NCI-H2171 treated with DMSO at 0.1 percent for 48 hours (cell line): ENCODE measurements around the gene NEAT1.

Experiments
- DNase-seq: peaks from one replicate; lab custom pipeline; 2025; lab: John Stamatoyannopoulos, UW

The NEAT1 gene

GRCh38 chr11:65433657-65434056 is 11.1 kb downstream of the NEAT1 start:
- DNase-seq = no peak

DNA sequence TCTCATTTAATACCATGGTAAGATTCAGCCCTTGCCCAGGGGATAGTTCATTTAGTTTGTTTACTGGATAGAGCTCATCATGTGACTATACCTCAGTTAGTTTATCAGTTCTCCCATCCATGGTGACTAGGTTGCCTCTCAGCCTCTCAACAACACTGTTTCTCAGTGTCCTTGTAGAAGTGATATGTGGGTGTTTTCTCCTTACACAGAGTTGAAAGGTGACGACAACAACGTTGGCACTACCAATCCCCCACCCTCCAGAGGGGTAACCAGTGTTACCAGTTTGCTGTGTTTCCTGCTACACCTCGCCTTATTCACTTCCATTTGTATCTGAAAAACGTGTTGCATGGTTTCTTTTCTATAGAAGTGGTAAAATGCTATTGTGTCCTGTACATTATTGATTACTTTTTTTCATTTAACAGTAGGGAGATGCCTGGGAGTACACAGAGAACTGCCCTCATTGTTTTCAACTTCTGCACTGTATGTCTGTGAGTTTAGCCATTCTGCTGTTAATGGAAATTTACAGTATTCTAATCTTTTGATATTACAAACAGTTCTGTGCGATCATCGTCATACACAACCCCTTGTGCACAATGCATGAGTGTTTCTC is 11.6 kb downstream of the NEAT1 start:
- no peak for DNase-seq

DNA sequence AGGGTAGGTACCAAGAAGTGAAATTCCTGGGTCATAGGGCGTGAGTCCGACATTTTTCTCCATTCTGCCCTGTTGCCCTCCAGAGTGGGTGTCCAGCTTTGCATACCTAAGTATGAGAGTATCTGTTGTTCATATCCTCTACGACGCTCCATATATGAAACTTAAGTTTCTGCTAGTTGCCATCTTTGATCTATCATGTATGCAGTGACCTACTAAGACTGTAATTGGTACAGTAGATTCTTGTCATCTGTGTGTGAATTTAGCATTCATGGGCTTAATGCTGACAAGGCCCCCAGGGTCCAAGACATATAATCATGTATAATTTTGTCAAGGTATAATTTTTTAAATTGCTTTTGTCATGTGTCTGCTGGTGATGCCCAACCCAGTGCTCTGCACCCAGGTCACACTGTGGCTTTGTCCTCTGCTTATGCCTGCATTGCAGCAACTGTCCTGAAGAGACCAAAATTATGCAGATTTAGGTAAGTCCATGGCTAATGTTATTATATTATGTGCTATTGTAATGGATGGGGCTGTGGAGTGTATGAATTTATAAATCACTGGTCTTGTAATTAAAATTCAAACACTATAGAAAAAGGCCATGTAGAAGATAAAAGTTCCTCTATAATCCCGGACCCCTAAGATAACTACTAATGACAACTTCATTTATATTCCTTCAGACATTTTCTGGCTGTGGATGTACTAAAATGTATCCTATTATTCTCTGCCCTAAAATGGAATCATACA is 12.2 kb downstream of the NEAT1 start:
- no peak for DNase-seq

- DNase-seq = no peak
These were observed 12.9 kb downstream of the NEAT1 start for GRCh38 chr11:65435411-65435931.

DNA sequence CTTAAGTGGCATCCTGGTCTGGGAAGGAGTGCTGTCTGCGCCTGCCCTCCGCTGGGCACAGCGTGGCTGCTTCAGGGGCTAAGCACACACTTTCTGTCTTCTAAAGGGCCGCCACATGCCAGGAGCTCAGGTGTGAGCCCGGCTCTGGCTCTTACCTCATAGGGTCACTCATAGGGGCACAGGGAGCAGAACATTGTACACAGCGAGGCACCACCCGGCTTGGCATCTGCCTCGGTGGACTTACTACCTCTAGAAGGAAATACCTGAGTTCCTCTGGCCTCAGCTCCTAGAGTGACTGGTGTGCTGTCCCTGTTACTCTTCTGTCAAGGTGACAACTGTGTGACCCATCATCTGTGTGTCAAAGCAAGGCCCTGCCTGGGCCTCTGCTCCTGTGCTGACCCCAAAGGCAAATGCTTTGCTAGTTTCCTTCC is 13.4 kb downstream of the NEAT1 start:
- DNase-seq = no peak

- no peak for DNase-seq
These were observed 13.9 kb downstream of the NEAT1 start for GRCh38 chr11:65436412-65437032.

DNA sequence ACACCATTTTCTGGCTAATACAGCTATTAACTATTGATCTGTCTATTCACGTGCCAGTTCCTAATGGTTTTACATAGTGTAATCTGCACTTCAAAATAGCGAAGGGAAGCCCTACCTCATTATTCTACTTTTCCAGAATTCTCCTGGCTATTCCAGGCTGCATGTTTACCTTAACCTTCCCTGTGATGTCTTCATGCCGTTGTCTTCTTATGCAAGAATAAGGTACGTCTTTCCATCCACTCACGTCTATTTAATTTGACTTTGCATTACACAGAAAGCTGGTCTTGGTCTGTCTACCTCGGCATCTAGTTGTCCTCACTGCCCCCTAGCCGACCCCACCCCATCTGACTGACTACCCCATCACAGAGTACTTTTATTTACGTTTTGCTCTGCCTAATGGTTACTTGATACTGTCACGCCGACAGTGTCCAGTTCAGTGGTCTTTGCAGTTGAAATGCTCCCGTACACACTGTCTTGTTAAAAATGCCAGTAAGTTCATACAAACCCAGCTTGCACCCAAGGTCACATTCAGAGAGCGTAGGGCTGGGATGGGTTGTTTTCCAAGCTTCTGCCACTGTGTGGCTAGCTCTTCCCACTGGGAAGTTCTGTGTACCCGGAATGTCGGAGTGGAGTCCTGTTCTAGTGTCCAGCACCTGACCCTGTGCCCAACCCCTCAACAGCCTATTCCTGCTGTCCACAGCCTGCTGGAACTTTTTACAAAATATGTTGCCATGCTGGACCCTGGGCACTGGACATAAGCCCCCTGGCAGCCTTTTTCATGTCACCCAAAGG is 15.0 kb downstream of the NEAT1 start:
- DNase-seq = no peak

GRCh38 chr11:65438257-65439151 is 15.9 kb downstream of the NEAT1 start:
- peak; percentile 73 for DNase-seq

DNA sequence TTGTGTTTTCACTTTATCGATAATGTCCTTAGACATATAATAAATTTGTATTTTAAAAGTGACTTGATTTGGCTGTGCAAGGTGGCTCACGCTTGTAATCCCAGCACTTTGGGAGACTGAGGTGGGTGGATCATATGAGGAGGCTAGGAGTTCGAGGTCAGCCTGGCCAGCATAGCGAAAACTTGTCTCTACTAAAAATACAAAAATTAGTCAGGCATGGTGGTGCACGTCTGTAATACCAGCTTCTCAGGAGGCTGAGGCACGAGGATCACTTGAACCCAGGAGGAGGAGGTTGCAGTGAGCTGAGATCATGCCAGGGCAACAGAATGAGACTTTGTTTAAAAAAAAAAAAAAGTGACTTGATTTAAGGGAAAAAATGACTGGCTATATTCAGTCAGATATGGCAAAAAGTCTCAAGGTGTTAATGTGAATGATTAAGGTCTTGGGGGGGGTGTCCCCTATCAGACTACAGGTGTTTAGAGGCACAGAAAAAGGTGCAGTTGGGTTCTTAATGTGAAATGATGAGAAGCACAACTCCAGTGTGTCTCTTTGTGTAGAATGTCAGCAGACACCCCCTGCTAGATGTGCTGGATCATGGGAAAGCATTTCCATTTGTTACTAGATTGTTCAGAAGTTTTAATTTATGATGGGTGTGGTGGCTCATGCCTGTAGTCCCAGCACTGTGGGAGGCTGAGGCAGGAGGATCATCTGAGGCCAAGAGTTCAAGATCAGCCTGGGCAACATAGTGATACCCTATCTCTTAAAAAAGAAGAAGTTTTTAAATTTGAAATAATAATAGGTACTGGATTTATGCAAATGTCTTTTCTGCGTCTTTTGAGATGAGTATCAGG is 17.0 kb downstream of the NEAT1 start:
- no peak for DNase-seq

DNA sequence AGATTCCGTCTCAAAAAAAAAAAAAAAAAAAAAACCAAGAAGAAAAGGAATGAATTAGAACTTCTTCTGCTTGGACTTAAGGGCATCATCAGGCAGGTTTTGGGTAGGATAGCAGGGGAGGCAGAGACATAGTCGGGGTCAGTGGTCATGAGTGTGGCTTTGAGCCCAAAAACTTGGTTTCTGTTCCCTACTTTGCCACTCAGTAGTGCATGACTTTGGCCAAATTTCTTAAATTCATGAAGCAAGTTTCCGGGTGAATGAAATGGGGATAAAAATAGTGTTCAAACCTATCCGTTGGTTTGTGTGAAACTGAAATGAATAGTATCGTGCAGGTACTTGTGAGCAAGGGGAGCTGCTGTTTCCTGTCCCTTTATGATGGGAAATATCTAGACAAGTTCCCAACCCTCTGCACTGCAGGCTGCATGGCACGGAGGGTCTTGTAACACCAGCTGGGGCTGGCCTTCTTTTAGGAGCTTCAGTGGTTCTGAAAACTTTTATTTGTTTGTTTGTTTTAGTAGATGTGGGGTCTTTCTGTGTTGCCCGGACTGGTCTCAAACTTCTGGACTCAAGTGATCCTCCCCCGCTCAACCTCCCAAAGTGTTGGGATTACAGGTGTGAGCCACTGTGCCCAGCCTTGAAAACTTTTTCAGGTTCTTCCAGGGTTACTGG is 18.4 kb downstream of the NEAT1 start:
- no peak for DNase-seq

- no peak for DNase-seq
These were observed 20.3 kb downstream of the NEAT1 start for GRCh38 chr11:65442842-65443331.

DNA sequence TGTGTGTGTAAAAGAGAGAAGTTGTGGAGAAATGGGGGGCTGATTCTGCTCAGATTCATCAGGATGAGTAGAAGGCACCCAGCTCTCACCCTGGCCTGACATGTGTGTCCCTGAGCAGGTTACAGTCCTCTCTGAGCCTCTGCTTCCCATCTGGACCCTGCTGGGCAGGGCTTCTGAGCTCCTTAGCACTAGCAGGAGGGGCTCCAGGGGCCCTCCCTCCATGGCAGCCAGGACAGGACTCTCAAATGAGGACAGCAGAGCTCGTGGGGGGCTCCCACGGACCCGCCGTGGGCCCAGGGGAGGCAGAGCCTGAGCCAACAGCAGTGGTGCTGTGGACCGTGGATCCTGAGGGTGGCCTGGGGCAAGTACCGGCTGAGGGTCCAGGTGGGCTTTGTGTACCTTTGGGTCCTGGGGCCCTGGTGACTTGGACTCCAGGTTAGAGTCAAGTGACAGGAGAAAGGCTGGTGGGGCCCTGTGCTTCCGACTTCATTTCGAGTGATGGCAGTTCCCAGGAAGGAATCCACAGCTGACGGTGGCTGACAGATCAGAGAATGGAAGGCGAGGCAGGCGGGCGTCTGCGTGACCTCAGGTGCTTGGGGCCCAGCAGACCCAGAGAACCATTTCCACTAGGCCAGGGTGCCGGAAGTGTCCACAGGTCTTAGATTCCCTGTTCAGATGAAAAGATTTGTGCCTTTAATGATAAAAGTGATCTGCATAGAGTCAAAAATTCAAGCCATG is 21.9 kb downstream of the NEAT1 start:
- no peak for DNase-seq

DNA sequence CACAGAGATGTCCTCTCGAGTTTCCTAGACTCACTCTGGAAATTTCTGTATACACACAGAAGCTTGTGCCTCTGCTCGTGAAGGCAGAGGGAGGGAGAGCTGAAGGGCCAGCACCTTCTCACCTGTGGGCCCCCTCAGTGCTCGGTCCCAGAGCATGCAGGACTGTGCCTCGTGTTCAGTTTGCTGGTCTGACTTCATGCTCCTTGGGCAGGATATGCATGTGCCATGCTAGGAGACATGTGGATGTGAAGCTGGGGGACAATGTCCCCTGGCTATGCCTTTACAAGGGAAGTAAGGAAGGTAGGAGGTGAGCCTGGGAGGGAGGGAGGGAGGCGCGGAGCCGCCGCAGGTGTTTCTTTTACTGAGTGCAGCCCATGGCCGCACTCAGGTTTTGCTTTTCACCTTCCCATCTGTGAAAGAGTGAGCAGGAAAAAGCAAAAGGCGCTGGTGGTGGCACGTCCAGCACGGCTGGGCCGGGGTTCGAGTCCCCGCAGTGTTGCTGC is 22.6 kb downstream of the NEAT1 start:
- no peak for DNase-seq

DNA sequence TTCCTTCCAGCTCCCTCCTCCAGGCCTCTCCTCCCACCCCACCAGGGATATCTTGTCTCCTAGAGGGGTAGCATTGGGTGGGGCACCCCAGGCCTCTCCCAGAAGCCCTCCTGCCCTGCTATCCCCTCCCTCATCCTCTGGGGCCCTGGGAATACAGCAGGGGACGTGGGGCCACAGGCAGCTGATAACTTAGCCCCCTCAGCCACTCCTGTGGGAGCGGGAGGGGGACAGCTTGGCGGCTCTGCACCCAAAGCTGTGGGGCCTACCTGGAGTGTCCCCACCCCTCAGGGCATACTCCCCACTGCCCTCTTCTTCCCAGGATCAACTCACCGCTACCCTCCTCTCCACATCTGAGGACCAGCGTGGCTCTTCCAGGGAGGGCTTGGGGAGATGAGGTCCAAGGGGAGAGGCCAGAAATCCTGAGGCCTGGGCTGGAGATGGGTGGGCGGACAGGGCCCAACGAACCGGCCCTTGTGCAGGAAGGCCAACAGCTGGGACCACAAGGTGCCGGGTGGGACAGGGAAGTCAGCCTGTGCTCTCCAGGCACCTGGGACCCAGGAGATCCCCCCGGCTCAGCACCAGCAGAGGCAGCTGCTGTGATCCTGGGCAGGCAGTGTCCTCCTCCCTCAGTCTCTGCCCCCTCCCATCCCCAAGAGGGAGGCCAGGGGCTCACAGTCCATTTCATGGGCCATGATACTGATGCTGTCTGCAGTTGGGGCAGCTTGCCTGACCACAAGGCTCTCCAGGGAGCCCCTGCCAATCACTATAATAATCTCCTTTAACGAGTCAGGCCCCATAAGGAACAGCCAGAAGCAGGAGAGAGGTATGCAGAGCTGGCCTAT is 23.2 kb downstream of the NEAT1 start:
- DNase-seq = no peak

GRCh38 chr11:65446446-65447277 is 24.1 kb downstream of the NEAT1 start:
- DNase-seq = no peak

- no peak for DNase-seq
These were observed 25.4 kb downstream of the NEAT1 start for GRCh38 chr11:65448074-65448417.
